ENCODE measurements around the gene TIMM50. TPM values are rescaled to one million over a fixed set of nuclear protein-coding genes. Genes with fewer than 3 reads are reported as not detected.

The TIMM50 gene
- total RNA-seq, 4 donors from 2014 or later = 38.4 to 65.5 (median 55.4) TPM

GRCh38 chr19:39470724-39471339, 9.8 kb upstream of the TIMM50 start:
- Histone ChIP-seq H3K27ac (no peak overlapping the region), H3K36me3 (peaks cover 5 to 100% (median 44%) of the 10 kb centered on the region in 3 donors), H3K4me3 (no peak overlapping the region), H3K9me3 (no peaks in the 10 kb centered on the region), H3K27me3 (no peaks in the 10 kb centered on the region), H3K4me1 (no peaks in the 10 kb centered on the region)
- 85 to 86% methylated on average over 4 to 7 of the region's 7 CpGs for WGBS, 2 donors
- TF ChIP-seq POLR2A (IDR thresholded peaks at IDR 0.05) (no peak), EP300 (IDR thresholded peaks at IDR 0.05) (no peak)
- no peak for DNase-seq (ENCODE audit: low spot score in 2 of 2)

- Histone ChIP-seq H3K36me3 (peaks cover 3 to 100% (median 37%) of the 10 kb centered on the region in 3 donors), H3K4me1 (no peaks in the 10 kb centered on the region), H3K27ac (no peak overlapping the region), H3K4me3 (no peak overlapping the region), H3K9me3 (no peaks in the 10 kb centered on the region), H3K27me3 (no peaks in the 10 kb centered on the region)
- TF ChIP-seq EP300 (IDR thresholded peaks at IDR 0.05) = no peak
- TF ChIP-seq, protein P1, sequence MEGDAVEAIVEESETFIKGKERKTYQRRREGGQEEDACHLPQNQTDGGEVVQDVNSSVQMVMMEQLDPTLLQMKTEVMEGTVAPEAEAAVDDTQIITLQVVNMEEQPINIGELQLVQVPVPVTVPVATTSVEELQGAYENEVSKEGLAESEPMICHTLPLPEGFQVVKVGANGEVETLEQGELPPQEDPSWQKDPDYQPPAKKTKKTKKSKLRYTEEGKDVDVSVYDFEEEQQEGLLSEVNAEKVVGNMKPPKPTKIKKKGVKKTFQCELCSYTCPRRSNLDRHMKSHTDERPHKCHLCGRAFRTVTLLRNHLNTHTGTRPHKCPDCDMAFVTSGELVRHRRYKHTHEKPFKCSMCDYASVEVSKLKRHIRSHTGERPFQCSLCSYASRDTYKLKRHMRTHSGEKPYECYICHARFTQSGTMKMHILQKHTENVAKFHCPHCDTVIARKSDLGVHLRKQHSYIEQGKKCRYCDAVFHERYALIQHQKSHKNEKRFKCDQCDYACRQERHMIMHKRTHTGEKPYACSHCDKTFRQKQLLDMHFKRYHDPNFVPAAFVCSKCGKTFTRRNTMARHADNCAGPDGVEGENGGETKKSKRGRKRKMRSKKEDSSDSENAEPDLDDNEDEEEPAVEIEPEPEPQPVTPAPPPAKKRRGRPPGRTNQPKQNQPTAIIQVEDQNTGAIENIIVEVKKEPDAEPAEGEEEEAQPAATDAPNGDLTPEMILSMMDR (IDR thresholded peaks at IDR 0.05) = no peak
- 80 to 85% methylated on average over 8 of the region's 8 CpGs for WGBS, 2 donors
- DNase-seq (ENCODE audit: low spot score in 2 of 2) = no peak
Observed at GRCh38 chr19:39471756-39472536, 8.7 kb upstream of the TIMM50 start.

GRCh38 chr19:39472746-39473442, 7.7 kb upstream of the TIMM50 start:
- H3K4me3 ChIP-seq = no peak overlapping the region
- TF ChIP-seq POLR2A (IDR thresholded peaks at IDR 0.05) (no peak), EP300 (IDR thresholded peaks at IDR 0.05) (no peak)
- TF ChIP-seq, protein P1 (IDR thresholded peaks at IDR 0.05) = no peak
- no peak for DNase-seq (ENCODE audit: low spot score in 2 of 2)
- H3K9me3 ChIP-seq = no peaks in the 10 kb centered on the region
- H3K27me3 ChIP-seq = no peaks in the 10 kb centered on the region
- no peaks in the 10 kb centered on the region for H3K4me1 ChIP-seq
- 84 to 86% methylated on average over 24 to 31 of the region's 32 CpGs for WGBS, 2 donors
- H3K36me3 ChIP-seq = peaks cover 3 to 98% (median 32%) of the 10 kb centered on the region in 3 donors
- no peak overlapping the region for H3K27ac ChIP-seq

GRCh38 chr19:39473443-39473960, 7.1 kb upstream of the TIMM50 start:
- no peaks in the 10 kb centered on the region for H3K9me3 ChIP-seq
- peaks cover 3 to 92% (median 28%) of the 10 kb centered on the region in 3 donors for H3K36me3 ChIP-seq
- H3K27ac ChIP-seq = no peak overlapping the region
- no peaks in the 10 kb centered on the region for H3K27me3 ChIP-seq
- H3K4me3 ChIP-seq = no peak overlapping the region
- DNase-seq (ENCODE audit: low spot score in 2 of 2) = no peak
- H3K4me1 ChIP-seq = no peaks in the 10 kb centered on the region
- TF ChIP-seq, protein P1 (IDR thresholded peaks at IDR 0.05) = no peak
- TF ChIP-seq EP300 (IDR thresholded peaks at IDR 0.05) = no peak
- TF ChIP-seq POLR2A (IDR thresholded peaks at IDR 0.05) = no peak
- WGBS, 2 donors = 78 to 90% methylated on average over 7 to 11 of the region's 11 CpGs

DNA sequence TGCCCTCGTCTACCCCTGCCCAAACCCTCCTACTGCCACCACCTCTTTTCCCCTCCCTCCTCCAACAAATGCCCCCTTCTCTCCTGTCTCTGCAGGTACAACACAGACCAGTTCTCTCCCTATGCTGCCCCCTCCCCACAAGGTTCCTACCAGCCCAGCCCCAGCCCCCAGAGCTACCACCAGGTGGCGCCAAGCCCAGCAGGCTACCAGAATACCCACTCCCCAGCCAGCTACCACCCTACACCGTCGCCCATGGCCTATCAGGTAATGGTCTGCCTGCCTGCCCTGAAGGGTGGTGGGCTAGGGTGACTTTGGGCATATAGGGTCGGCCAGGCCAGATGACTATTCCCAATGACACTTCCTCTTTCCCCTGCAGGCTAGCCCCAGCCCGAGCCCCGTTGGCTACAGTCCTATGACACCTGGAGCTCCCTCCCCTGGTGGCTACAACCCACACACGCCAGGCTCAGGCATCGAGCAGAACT, 6.5 kb upstream of the TIMM50 start:
- H3K27me3 ChIP-seq = no peaks in the 10 kb centered on the region
- peak in 1 of 2 donors; percentile 46 for DNase-seq (ENCODE audit: low spot score in 2 of 2)
- no peaks in the 10 kb centered on the region for H3K9me3 ChIP-seq
- no peak overlapping the region for H3K27ac ChIP-seq
- H3K36me3 ChIP-seq = peaks cover 3 to 85% (median 22%) of the 10 kb centered on the region in 3 donors
- TF ChIP-seq POLR2A (IDR thresholded peaks at IDR 0.05) (no peak), EP300 (IDR thresholded peaks at IDR 0.05) (no peak)
- TF ChIP-seq, protein P1 (IDR thresholded peaks at IDR 0.05) = peak; percentile 62 to 79 (median 73)
- no peaks in the 10 kb centered on the region for H3K4me1 ChIP-seq
- no peak overlapping the region for H3K4me3 ChIP-seq
- WGBS, 2 donors = 42 to 50% methylated on average over 9 of the region's 9 CpGs

All from tibial nerve (tissue), 4 donors.